SKM-1 treated with dmso at 0.1 percent for 144 hours (cell line): ENCODE results near the gene ZNF451.

ENCODE experiments used
- DNase-seq: peaks from one replicate; lab custom pipeline; 2025; ENCODE audit not compliant: unreplicated experiment; lab: John Stamatoyannopoulos, UW

The ZNF451 gene

DNA sequence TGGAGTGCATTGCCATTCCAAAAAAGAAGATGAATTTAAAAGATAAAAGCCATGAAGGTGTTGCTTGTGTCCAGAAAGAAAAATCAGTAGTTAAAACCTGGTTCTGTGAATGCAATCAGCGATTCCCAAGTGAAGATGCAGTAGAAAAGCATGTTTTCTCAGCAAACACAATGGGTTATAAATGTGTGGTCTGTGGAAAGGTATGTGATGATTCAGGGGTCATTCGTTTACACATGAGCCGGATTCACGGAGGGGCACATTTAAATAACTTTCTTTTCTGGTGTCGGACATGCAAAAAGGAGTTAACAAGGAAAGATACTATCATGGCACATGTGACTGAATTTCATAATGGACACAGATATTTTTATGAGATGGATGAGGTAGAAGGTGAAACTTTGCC, 57.4 kb downstream of the ZNF451 start:
- no peak for DNase-seq

DNA sequence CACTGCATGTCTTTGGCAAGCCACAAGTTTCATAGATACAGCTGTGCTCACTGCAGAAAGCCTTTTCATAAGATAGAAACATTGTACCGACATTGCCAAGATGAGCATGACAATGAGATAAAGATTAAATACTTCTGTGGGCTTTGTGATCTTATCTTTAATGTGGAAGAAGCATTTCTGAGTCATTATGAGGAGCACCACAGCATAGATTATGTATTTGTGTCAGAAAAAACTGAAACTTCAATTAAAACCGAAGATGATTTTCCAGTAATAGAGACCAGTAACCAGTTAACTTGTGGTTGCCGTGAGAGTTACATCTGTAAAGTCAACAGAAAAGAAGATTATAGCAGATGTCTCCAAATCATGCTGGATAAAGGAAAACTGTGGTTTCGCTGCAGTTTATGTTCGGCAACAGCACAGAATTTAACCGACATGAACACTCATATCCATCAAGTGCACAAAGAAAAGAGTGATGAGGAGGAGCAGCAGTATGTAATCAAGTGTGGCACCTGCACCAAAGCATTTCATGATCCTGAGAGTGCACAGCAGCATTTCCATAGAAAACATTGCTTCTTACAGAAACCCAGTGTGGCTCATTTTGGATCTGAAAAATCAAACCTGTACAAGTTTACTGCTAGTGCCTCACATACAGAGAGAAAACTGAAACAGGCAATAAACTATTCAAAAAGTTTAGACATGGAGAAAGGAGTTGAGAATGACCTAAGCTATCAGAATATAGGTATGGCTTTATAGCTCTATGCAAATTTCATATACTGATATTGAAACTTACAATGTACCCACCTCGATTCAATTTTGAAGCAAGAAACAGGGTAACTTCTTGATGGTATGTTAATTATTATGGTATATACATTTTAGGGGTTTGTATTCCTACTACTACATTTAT, 58.2 kb downstream of the ZNF451 start:
- DNase-seq = no peak

DNA sequence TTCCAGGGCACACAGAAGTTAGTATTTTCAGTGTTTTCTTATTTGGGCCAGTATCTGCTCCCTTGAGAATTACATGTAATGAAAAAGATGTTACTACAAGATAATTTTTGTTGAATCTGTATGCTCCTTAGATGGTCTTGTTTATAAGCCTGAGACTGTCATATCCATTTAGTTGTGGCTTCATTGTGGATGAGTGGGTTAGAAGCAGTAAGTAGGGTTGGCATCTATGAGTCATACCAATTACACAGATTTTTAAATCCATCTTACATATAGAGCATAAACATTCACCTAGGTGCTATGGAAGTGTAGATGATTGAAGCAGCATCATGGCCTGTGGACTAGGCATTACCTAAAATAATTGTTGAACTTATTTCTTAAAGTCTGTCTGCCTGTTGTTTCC, 68.7 kb downstream of the ZNF451 start:
- no peak for DNase-seq

DNA sequence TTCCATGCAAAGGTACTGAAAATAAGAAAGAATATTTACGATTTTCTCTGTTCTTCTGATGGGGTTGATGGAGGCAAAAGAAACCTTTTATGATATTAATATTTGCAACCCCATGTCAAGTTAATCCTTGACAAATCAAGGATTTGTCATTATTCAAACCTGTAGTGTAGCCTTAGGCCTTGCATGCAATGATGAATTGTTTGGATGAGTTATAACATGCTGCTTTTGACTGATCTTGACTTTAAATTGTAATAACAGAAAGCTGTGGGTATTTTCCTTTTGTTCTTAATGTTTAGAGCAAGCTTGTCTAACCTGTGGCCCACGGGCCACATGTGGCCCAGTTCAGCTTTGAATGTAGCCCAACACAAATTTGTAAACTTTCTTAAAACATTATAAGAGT, 69.1 kb downstream of the ZNF451 start:
- DNase-seq = no peak

DNA sequence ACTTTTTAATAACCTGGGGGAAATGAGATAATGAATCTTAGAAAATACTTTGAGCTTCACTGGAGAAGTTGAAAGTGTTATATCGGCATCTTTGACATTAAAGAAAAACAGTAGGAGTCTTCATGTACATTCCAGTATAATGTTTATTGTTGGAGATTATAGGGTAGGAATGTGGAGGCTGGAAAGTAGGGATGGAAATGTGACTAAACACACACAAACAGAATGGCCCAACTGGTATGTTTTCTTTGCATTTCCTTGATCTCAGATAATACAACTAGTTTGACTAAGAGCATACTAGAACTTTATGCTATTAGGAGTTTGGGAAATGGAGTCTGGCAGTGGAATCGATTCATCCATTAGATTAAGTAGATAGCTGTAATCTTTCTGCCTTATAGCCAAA, 72.0 kb downstream of the ZNF451 start:
- DNase-seq = no peak

DNA sequence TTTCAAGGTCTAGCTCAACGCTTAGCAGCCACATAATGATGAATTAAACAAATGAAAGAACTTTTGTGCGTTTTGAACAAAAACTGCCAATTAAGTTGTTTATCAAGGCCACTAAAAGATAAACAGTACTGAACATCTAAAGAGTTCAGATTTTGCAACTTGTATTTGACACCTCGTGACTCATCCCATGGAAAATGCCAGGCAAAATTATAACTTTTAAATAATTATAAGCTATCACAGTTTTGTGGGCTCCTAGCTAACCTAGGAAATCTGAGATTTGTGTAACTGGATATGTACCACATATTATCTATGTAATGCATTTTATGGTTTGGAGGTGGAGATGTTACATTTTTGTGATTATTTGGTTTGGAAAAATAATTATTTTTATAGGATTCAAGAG, 72.5 kb downstream of the ZNF451 start:
- DNase-seq = no peak

DNA sequence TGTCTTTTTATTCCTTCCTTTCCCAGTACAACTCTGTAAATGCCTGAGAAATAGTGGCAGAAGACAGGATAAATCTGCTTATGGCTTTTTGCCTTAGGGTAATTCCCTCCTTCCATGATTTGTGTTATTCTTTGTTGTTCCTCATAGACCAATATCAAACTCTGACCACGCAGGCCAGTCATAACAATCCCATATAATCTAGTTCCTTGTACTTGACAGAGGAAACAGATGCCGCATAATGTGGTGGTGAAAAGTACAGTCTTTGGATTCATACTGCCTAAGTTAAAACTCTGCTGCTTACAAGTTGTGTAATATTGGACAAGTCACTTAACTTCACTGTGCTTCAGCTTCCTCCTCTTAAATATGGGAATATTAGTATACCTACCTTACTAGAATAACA, 74.0 kb downstream of the ZNF451 start:
- no peak for DNase-seq

DNA sequence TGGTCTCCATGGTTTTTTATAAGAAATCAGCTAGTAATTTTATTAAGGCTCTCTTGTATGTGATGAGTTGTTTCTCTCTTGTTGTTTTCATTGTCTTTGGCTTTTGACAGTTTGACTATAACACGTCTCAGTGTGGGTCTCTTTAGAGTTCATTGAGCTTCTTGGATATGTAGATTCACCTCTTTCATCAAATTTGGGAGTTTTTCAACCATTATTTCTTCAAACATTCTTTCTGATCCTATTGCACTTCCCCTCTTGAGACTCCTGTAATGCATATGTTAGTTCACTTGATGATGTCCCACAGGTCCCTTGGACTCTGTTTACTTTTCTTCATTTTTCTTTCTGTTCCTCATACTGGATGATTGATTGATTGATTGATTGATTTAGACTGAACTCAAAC, 75.1 kb downstream of the ZNF451 start:
- DNase-seq = no peak

DNA sequence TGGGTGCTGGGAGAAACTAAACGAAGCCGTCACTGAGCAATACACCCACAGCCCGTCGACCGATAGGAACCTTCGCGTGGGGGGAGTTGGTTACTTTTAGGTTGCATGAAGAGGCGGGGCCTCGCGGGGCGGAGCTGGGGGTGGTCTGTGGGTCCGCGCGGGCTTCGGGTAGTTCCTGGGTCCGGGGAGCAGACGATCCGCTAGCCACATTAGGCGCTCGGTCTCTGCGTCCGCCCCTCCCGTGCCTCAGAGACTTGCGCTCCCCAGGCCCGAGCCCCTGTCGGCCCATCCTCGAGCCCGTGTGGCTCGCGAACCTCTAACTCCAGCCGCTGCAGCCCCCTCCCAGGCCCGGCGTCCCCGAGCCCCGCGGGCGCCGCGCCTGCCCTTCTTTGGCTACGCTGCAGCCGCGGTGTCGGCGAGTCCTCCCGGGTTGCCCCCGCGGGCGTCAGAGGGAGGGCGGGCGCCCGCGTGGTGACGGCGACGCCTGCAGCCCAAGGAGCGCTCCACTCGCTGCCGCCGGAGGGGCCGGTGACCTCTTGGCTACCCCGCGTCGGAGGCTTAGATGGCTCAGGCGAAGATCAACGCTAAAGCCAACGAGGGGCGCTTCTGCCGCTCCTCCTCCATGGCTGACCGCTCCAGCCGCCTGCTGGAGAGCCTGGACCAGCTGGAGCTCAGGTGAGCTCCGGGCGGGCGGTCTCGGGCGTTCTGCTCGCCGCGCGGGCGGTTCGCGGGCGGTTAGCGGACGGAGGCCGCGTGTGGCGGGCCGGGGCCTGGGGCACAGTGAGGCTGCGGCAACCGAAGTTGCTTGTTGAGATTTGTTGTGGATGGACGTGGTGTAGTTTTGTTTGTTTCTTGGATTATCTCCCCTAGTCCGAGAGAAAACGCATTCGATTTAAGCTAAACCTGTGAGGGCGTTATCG, 82.4 kb downstream of the ZNF451 start, which contains the start of gene BAG2:
Gene BAG2, plus strand, starts transcription at position 191 of the 920 bp plus-strand sequence. Its CDS starts 372 bp downstream, at position 563.
- peak; percentile 81 for DNase-seq

DNA sequence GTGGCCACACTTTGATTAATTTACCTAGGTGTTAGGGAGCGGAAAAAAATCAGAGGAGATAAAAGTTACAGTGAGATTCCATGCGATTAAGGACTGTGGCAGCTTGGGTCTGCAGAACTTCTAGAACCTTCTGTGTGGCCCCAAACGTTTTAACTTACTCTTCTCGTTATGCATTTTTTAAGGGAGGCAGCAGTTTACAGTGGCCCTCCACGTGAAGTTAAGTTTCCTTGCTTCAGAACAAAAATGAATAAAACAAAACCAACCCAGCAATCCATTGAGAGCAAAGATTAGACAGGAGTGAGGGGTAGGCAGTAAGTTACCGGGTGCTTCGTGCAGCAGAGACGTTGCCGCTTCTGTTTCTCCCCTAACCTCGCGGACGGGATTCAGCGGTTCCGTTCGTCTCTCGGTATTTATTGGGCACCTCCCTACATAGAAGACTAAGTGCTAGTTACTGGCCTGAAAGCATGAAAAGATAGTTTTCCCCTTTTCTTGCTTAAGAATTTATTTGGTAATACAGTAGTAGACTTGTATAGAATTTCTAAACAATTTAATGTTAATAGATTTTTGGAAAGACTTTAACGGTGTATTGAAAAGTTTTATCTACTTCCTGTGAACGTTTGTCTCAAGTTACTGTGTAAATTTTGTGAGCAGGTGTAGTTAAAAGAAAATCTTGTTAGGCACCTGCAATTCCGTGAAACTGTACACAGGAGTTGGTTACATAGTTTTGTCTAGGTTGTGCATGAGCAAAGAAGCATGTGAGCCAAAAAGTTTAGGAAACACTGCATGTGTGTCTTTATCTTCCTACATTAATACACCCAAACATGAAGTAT, 83.3 kb downstream of the ZNF451 start:
- peak; percentile 25 for DNase-seq

DNA sequence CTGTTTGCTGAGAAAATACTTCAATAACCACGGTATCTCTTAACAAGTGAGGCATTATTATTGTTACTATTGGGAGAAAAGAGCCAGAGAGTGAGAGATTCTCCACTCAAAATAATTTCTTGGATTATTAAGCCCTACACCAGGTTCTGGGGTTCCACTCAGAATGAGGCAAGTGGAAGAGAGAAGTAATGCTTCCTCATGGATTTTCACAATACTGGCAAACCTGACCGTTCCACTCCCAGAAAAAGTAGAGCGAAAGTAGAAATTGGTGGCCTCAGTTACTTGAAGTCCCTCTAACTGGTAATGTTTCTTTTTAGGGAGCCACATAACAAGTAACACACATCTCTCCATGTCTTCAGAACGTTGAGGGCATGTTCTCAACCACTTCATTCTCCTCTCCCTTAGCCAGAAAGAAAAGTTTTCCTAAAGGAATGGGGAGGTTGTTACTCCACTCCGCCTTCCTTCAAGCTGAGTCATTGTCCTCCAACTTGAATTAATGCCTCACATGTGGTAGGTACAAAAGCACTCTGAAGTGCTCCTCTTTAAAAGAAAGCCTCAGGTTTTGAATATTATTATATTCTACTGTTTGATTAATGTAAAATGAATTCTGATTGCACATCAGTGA, 84.0 kb downstream of the ZNF451 start:
- DNase-seq = no peak

DNA sequence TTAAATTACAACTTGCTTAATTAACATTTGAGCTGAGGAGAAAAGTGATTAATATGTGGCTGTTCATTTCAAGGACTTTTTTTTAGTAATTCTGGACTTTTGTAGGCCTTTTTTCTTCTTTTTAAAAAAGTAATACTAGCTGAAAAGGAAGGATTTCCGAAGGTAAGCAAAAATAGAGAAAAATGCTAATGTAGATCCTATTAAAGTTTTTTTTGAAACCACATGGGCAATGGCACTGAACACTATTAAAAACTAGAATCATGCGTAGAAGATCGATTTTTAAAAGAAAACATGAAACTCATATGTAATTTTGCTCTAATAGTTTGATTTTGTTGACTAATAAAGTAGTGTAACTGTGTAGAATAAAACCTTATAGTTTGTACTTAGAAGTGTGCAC, 84.5 kb downstream of the ZNF451 start:
- no peak for DNase-seq

DNA sequence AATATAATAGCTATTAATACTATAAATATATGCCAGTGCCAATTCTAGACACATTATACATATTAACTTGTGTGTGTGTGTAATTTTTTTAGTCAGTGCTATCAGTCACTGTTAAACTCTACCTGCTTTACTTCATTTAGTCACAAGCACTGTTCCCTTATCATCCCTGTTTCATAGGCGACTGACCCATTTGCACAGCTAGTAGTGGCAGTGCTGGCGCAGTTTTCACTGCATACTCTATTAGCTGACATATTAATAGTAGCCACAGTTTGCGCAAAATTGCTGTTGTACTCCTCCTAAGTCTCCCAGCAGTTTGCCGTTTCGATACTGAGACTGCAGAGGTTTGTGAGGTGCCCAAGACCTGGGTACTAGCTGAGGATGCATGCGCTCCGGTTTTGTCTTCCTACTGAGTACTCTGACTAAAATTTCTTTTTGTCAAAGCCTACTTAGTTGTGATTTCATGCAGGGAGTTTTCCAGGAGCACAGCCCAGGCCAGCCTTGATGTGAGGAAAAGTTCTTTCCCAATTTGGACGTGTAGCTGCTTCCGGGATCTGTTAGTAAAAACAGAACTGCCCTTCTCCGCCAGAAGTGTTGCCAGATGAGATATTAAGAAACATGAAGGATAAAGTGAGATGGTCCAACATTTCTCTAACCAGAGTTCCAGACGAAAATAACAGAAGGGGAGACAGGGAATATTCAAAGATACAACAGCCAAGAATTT, 87.7 kb downstream of the ZNF451 start:
- DNase-seq = no peak

DNA sequence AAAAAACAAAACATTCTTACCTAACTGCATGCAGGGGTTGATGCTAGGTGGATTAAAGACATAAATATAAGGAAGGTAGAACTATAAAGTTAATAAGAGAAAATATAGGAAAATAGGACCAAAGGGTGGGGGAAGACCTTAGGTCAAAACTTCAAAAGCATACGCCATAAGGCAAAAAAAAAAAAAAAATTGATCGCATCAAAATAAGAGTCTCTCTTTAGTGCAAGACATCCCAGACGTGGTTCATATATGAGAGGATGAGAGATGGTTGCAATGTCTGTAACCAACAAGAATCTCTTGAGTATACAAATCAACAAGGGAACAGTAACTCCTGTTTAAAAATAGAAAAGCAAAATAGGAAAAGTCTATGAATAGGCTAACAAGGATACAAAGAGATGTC, 90.6 kb downstream of the ZNF451 start:
- DNase-seq = no peak

DNA sequence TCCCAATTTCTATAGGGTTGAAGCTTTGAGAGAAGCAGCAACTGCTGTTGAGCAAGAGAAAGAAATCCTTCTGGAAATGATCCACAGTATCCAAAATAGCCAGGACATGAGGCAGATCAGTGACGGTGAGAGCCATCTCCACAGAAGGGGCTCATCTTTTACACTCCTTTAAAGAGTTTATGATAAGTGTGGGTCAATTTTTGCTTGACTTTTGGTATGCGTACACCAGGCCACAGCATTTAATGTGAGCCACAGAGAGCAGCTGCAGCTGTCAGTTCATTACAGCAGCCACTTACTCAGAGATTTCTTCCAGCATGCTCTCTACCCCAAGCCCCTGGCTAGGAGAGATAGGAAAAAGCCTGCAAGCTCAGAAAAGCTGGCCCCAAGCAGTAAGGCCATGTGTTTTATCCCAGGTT, 92.0 kb downstream of the ZNF451 start:
- DNase-seq = no peak

DNA sequence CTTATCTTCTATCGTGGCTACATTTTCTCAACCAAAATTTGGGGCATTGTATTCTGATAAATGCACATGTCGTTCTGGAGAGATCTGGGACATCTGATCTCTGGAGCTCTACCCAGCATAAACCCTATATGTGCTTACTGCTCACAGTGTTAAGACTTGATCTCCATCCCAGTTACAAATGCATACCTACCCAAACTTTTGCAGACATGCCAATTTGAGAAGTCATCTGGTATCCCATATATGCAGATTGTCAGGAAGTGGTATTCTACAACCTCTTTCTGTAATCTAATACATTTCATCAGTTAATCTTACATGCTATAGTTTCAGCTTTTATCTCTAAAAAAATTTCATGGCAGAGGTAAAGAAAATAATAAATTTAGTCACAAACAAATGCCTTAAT, 93.3 kb downstream of the ZNF451 start:
- no peak for DNase-seq

DNA sequence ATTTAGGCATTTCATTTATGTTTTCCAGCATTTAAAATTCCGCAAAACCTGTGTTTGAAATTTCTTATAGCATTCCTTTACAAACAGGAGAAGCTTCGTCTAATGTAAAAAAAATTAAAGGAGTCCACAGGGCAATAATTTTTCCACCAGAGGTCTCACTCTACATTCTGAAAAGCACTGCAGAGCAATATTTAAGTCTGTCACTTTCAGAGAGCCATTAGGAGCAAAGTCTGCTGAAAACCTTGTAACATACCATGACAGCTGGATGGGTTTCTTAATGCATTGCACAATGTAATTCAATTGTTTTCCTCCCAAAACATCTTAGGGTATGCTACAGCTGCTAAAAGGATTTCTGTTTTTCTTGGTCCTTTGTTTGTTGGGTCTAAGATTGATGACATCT, 100.2 kb downstream of the ZNF451 start:
- DNase-seq = no peak

DNA sequence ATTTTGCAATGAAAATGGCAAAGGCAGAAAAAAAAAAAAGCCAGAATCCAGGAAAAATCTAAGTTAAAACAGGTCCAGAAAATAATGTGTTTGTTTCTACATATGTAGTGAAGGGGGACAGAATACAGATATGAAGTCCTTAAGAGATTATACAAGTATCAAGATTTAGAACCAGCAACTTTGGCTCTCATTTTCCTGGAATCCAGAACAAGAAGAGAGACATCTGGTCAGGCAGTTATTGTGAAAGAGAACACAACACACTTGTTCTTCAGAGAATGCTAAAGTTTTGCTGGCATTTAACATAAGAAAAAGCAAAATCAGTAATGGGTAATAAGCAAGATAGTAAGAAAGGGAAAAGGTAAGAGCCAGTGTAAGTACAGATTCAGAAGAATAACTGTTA, 103.2 kb downstream of the ZNF451 start:
- DNase-seq = no peak

DNA sequence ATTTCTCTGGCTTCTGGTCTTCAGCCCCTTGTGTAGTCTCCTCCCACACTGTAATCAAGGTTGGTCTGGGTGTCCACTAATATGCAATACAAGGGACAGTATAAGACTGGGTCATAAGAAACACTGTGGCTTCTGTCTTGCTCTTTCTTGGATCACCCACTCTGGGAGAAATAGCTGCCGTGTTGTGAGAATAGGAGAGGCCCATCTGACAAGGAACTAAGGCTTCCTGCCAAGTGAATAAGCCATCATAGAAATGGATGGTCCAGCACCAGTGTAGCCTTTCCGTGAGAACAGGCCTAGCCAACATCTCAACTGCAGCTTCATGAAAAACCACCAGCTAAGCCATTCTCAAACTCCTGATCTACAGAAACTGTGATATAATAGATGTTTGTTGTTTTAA, 105.5 kb downstream of the ZNF451 start:
- no peak for DNase-seq
